DOHH2 (cell line): Measurements from ENCODE around the gene TCFL5.

Source experiments
- CTCF ChIP-seq: fragments of 200-600 bp; sonication (generic); IDR thresholded peaks from one replicate; pipeline ENCODE4 v1.5.1; 2014; ENCODE audit warnings: antibody characterized with exemption, mild to moderate bottlenecking, low read depth, low read length; ENCODE audit not compliant: poor library complexity, severe bottlenecking
- EZH2phosphoT487 ChIP-seq: fragments of 200-600 bp; sonication (generic); IDR thresholded peaks from 2 replicates; pipeline ENCODE4 v1.6.1; 2017; ENCODE audit warnings: borderline replicate concordance, mild to moderate bottlenecking, antibody characterized with exemption, low read length, moderate library complexity, mixed read lengths

- TF ChIP-seq CTCF: no peak
- no peak for TF ChIP-seq EZH2phosphoT487
Measured at GRCh38 chr20:62838128-62838891, 23.3 kb downstream of the TCFL5 start.
